GM12878 (cell line): ENCODE measurements around the gene KLRF2. TPM values are rescaled to one million over a fixed set of nuclear protein-coding genes. Genes with fewer than 3 reads are reported as not detected.

ENCODE experiments used
- ATAC-seq: fragments of 200-7000 bp; cut with Tn5 transposase; 3 replicates; pipeline ENCODE4 v1.9.1; 2020; ENCODE audit warnings: mild to moderate bottlenecking, moderate library complexity
- BruUV-seq: library from RNA; stranded (reverse); fragments of 400-500 nt; replicated peaks from 2 replicates; lab custom pipeline; 2021; lab: Mats Ljungman, UMichigan
- CTCF ChIA-PET: fragments of 300-600 bp; sonication (Branson Sonifier 250); formaldehyde crosslinking; extraction: SDS; loops from one replicate; lab custom pipeline; 2021; ENCODE audit warnings: inconsistent platforms; lab: Yijun Ruan, JAX
- POLR2A ChIA-PET: fragments of 350-600 bp; formaldehyde crosslinking; extraction: SDS; loops from one replicate; lab custom pipeline; 2021; ENCODE audit warnings: inconsistent platforms; lab: Charles Lee
- RAD21 ChIA-PET: fragments of 300-600 bp; sonication (Branson Sonifier 250); formaldehyde crosslinking; loops from one replicate; lab custom pipeline; 2023; ENCODE audit warnings: antibody characterized with exemption; ENCODE audit not compliant: unreplicated experiment; lab: Charles Lee
- SMC1A ChIA-PET: fragments of 300-600 bp; sonication (Branson Sonifier 250); formaldehyde crosslinking; loops from one replicate; lab custom pipeline; 2023; ENCODE audit not compliant: unreplicated experiment, uncharacterized antibody; lab: Charles Lee
- DNase-seq: peaks from one replicate; pipeline ENCODE4 v3.0.0-alpha.2; 2011; ENCODE audit warnings: low read depth, low spot score
- FAIRE-seq: peaks from 3 replicates; lab custom pipeline; 2011; peaks lifted over from hg19 to GRCh38; lab: Jason Lieb, UNC
- H2AFZ ChIP-seq: 2 replicates; pipeline ENCODE4 v1.6.0; 2011; ENCODE audit warnings: low read depth, low read length, control low read depth; ENCODE audit not compliant: control insufficient read depth
- H3K27ac ChIP-seq: 2 replicates; pipeline ENCODE4 v1.5.1; 2011; ENCODE audit warnings: control low read depth; ENCODE audit not compliant: control insufficient read depth, insufficient read depth
- H3K27me3 ChIP-seq, 2 experiments: replicated peaks in 1 of 2; 2 replicates each; pipeline versions ENCODE4 v1.6.0 to v1.6.1; 2011; ENCODE audit warnings: low read length in 1 of 2; ENCODE audit not compliant: control insufficient read depth in 2 of 2, insufficient read depth in 2 of 2
- H3K36me3 ChIP-seq, 2 experiments: 2 replicates each; pipeline ENCODE4 v1.5.1; 2011; ENCODE audit warnings: low read length in 1 of 2; ENCODE audit not compliant: control insufficient read depth in 2 of 2, insufficient read depth in 2 of 2
- H3K4me1 ChIP-seq: 2 replicates; pipeline ENCODE4 v1.6.1; 2011; ENCODE audit warnings: mild to moderate bottlenecking, low read length, moderate library complexity, mixed read lengths; ENCODE audit not compliant: control insufficient read depth, insufficient read depth
- H3K4me2 ChIP-seq: 2 replicates; pipeline ENCODE4 v1.6.0; 2011; ENCODE audit warnings: control low read depth; ENCODE audit not compliant: control insufficient read depth, insufficient read depth
- H3K4me3 ChIP-seq: fragments of 200-600 bp; sonication (generic); 2 replicates; pipeline ENCODE4 v1.5.1; 2016
- H3K79me2 ChIP-seq: 2 replicates; pipeline ENCODE4 v1.6.0; 2011; ENCODE audit warnings: low read length; ENCODE audit not compliant: control insufficient read depth, insufficient read depth
- H3K9ac ChIP-seq: 2 replicates; pipeline ENCODE4 v1.8.0; 2011; ENCODE audit warnings: low read length, control low read depth, mixed read lengths; ENCODE audit not compliant: control insufficient read depth, insufficient read depth
- H3K9me3 ChIP-seq: replicated peaks from 3 replicates; pipeline ENCODE4 v1.5.1; 2011; ENCODE audit warnings: mild to moderate bottlenecking, low read length; ENCODE audit not compliant: control insufficient read depth, insufficient read depth
- H4K20me1 ChIP-seq: 2 replicates; pipeline ENCODE4 v1.6.0; 2011; ENCODE audit not compliant: control insufficient read depth, insufficient read depth
- BCL11A ChIP-seq: IDR thresholded peaks from 2 replicates; pipeline ENCODE4 v1.6.1; 2011; ENCODE audit warnings: low read depth, low read length
- BHLHE40 ChIP-seq, 2 experiments: fragments of 450-650 bp in 1 of 2; IDR thresholded peaks; 2 replicates each; pipeline ENCODE4 v1.6.1; 2011 to 2017; ENCODE audit warnings: low read depth in 2 of 2, borderline replicate concordance in 1 of 2, improper control_type of control experiment in 1 of 2, low read length in 1 of 2, mild to moderate bottlenecking in 1 of 2
- CHD1 ChIP-seq: IDR thresholded peaks from 2 replicates; pipeline ENCODE4 v1.6.1; 2012; ENCODE audit warnings: low read depth, low read length, improper control_type of control experiment
- CREM ChIP-seq: IDR thresholded peaks from 2 replicates; pipeline ENCODE4 v1.6.1; 2014; ENCODE audit warnings: antibody characterized with exemption, low read depth
- ETV6 ChIP-seq, 2 experiments: fragments of 450-650 bp in 1 of 2; IDR thresholded peaks in 1 of 2; conservative IDR thresholded peaks in 1 of 2; 2 replicates each; pipeline ENCODE4 v1.6.1; 2014; ENCODE audit warnings: antibody characterized with exemption in 1 of 2, borderline replicate concordance in 1 of 2, low read depth in 1 of 2, mild to moderate bottlenecking in 1 of 2, moderate library complexity in 1 of 2
- MEF2A ChIP-seq: IDR thresholded peaks from 2 replicates; pipeline ENCODE4 v1.6.1; 2011; ENCODE audit warnings: low read depth, mild to moderate bottlenecking, low read length, moderate library complexity; ENCODE audit not compliant: insufficient read depth
- NBN ChIP-seq: fragments of 450-650 bp; IDR thresholded peaks from 2 replicates; pipeline ENCODE4 v1.6.1; 2016
- POU2F2 ChIP-seq: IDR thresholded peaks from 3 replicates; pipeline ENCODE4 v1.6.1; 2011; ENCODE audit warnings: low read depth, mild to moderate bottlenecking, low read length, borderline replicate concordance
- RUNX3 ChIP-seq: IDR thresholded peaks from 2 replicates; pipeline ENCODE4 v1.6.1; 2012; ENCODE audit warnings: low read length, inconsistent platforms
- SMAD5 ChIP-seq: IDR thresholded peaks from 2 replicates; pipeline ENCODE4 v1.6.1; 2016; ENCODE audit warnings: antibody characterized with exemption, low read depth
- WRNIP1 ChIP-seq: IDR thresholded peaks from 2 replicates; pipeline ENCODE4 v1.6.1; 2011; ENCODE audit warnings: low read depth, low read length, improper control_type of control experiment, borderline replicate concordance
- WGBS: methylation state at CpG from one replicate; pipeline ENCODE4 v1.1.6; 2016; ENCODE audit warnings: low lambda C conversion rate; ENCODE audit not compliant: insufficient replicate concordance, insufficient coverage; ENCODE audit errors: missing lambda C conversion rate; 5-methylcytosine and 5-hydroxymethylcytosine counted together
- in situ Hi-C: fragments of 300-500 bp; cut with MboI; formaldehyde crosslinking; loops from 9 replicates; pipeline ENCODE4 v1.14.3; 2018; ENCODE audit warnings: mixed read lengths
- intact Hi-C: fragments of 100-400 bp; cut with micrococcal nuclease; formaldehyde crosslinking; loops from one replicate; pipeline ENCODE4 v1.14.2; 2022; ENCODE audit not compliant: unreplicated experiment
- polyA plus RNA-seq, 11 experiments: library from polyadenylated mRNA; depleted of rRNA in 4 of 11; unstranded in 6 of 11; stranded (reverse) in 5 of 11; fragments of >200 nt; fragmentation: Nextera tagmentation in 4 of 11; fragmentation: Illumina TruSeq in 1 of 11; extraction: Ambion mirVana in 4 of 11; extraction: Trizol in 1 of 11; gene quantifications; 1 replicate in 1 of 11; 2 replicates in 10 of 11; pipeline versions ENCODE4 v1.2.1 to v1.2.3, GENCODE V29; 2011 to 2016; ENCODE audit warnings: inconsistent platforms in 2 of 11, missing spikeins in 2 of 11, low read depth in 1 of 11
- total RNA-seq, 4 experiments: library from RNA; depleted of rRNA in 3 of 4; stranded (reverse); fragments of >200 nt in 3 of 4; fragmentation: Illumina TruSeq in 1 of 4; extraction: Trizol in 1 of 4; gene quantifications; 2 replicates each; pipeline versions ENCODE4 v1.2.1 to v1.2.3, GENCODE V29; 2013 to 2021
- TF ChIP-seq, protein P1 (sequence below): fragments of 450-650 bp; formaldehyde crosslinking; IDR thresholded peaks from 2 replicates; pipeline ENCODE4 v1.5.0; 2022; ENCODE audit warnings: mild to moderate bottlenecking, missing genetic modification characterization
- TF ChIP-seq, protein P2 (sequence below): IDR thresholded peaks from 2 replicates; pipeline ENCODE4 v1.6.1; 2011; ENCODE audit warnings: low read depth, mild to moderate bottlenecking, low read length, moderate library complexity, borderline replicate concordance; ENCODE audit errors: extremely low read depth

The KLRF2 gene
- total and polyA plus RNA-seq, 10 of the 15 experiments (the other 5 are each of a cell fraction or from before 2014, with no cell fraction given): 0.15 to 2.1 (median 0.26) TPM; not detected in 6

DNA sequence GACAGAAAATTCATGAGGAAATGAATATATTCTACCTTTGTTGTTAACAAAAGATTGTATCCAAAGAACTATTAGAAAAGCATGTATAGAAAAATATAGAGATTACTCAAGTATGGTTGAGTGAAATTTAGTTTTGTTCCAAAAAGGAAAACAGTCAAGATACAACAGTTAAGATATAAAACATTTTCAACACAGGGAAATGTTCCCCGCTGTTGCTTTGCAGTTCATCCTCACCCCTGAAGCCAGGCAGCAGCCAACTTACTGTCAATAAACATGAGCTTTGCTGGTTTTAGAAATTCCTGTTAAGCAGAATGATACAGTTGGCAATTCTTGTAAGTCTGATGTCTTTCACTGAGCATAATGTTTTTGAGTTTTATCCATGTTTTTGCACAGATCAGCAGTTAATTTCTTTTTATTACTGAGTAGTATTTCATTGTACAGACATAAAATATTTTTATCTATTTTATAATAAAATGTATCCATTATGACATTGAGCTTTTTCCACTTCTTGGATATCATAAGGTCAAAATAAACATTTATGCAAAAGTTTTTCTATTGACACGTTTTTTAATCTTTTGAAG is 10.9 kb upstream of the KLRF2 start:
- ATAC-seq (no peak), DNase-seq (no peak), FAIRE-seq (no peak)
- CTCF ChIA-PET: interaction anchor here (0.7 to 1.4 kb wide), 3 partner anchors 119 to 128 kb away, joined by 3 to 4 read pairs (median 4); no protein-coding TSS in a partner anchor
- no peaks in the 10 kb centered on the region for H3K4me1 ChIP-seq
- peak overlapping the region; percentile 58; the same call in 1 of the 2 replicates for H3K4me3 ChIP-seq
- no peaks in the 10 kb centered on the region for H3K27me3 ChIP-seq
- peak overlapping the region; percentile 66; the same call in 1 of the 2 replicates for H3K9ac ChIP-seq
- POLR2A ChIA-PET: no interaction called here
- 65% methylated on average over 2 of the region's 2 CpGs for WGBS
- H3K27ac ChIP-seq: no peak overlapping the region
- no peak overlapping the region for H3K4me2 ChIP-seq
- in situ Hi-C loops (no loop called here), intact Hi-C loops (no loop called here)
- TF ChIP-seq NBN (no peak), SMAD5 (no peak), ETV6 (conservative IDR thresholded peaks at IDR 0.05 in 1 of 2, IDR thresholded peaks at IDR 0.05 in 1 of 2; ENCODE audit: borderline replicate concordance in 1 of 2, low read depth in 1 of 2) (no peak), BHLHE40 (IDR thresholded peaks at IDR 0.05; ENCODE audit: borderline replicate concordance in 1 of 2, low read depth in 2 of 2, low read length in 1 of 2) (no peak)
- no peaks in the 10 kb centered on the region for H3K9me3 ChIP-seq
- SMC1A ChIA-PET: interaction anchor here (1.1 to 1.8 kb wide), 3 partner anchors 44 to 128 kb away, joined by 3 to 6 read pairs (median 3); partner anchors contain the start of gene KLRF1
- peak overlapping the region; percentile 39 for H2AFZ ChIP-seq
- RAD21 ChIA-PET: no interaction called here
- H3K36me3 ChIP-seq: no peaks in the 10 kb centered on the region
- H3K79me2 ChIP-seq: peaks cover 10% of the 10 kb centered on the region
- BruUV-seq: no TSS peak
- H4K20me1 ChIP-seq: no peaks in the 10 kb centered on the region

DNA sequence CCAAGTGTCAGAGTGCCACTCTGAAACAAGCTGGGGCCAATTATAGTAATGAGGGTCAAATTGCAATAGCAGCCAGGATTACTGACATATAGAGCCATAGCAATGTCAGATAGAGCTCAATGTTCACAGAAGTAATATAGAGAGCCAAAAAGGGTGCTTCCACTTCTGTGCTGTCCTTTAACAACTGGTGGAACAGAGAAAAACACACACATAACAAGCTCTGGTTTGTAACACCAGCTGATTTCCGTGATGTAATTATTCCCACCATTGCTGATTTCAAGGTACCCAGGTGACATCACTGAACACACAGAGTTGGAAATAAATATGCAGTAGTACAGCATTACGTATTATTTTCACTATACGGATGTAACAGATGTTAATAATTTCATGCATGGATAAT is 9.1 kb upstream of the KLRF2 start:
- H2AFZ ChIP-seq: no peak overlapping the region
- FAIRE-seq: no peak
- no peak overlapping the region for H3K27ac ChIP-seq
- H3K4me2 ChIP-seq: no peak overlapping the region
- H4K20me1 ChIP-seq: no peaks in the 10 kb centered on the region
- SMC1A ChIA-PET: interaction anchor here (0.6 to 2.1 kb wide), 6 partner anchors 8 to 122 kb away, joined by 3 to 6 read pairs (median 4); partner anchors contain the start of gene CLEC2A
- H3K9me3 ChIP-seq: no peaks in the 10 kb centered on the region
- in situ Hi-C loops (no loop called here), intact Hi-C loops (no loop called here)
- POLR2A ChIA-PET: no interaction called here
- no peak for ATAC-seq
- no peak for DNase-seq
- no peaks in the 10 kb centered on the region for H3K27me3 ChIP-seq
- WGBS: 90% methylated on average over 3 of the region's 3 CpGs
- no TSS peak for BruUV-seq
- peaks cover 6% of the 10 kb centered on the region for H3K79me2 ChIP-seq
- H3K9ac ChIP-seq: no peak overlapping the region
- H3K36me3 ChIP-seq: no peaks in the 10 kb centered on the region
- H3K4me3 ChIP-seq: no peak overlapping the region
- CTCF ChIA-PET: interaction anchor here (0.5 to 1.1 kb wide), 3 partner anchors 24 to 245 kb away, joined by 3 to 4 read pairs (median 3); no protein-coding TSS in a partner anchor
- no peaks in the 10 kb centered on the region for H3K4me1 ChIP-seq
- RAD21 ChIA-PET: interaction anchor here (1.8 kb wide), 1 partner anchor 122 kb away, joined by 6 read pairs; no protein-coding TSS in a partner anchor
- TF ChIP-seq POU2F2 (no peak), MEF2A (no peak), CREM (peak; percentile 31; the same call in 1 of the 2 replicates), WRNIP1 (no peak), RUNX3 (no peak), BHLHE40 (IDR thresholded peaks at IDR 0.05; ENCODE audit: borderline replicate concordance in 1 of 2, low read depth in 2 of 2, low read length in 1 of 2) (no peak), CHD1 (no peak), BCL11A (no peak)
- TF ChIP-seq, protein P1, sequence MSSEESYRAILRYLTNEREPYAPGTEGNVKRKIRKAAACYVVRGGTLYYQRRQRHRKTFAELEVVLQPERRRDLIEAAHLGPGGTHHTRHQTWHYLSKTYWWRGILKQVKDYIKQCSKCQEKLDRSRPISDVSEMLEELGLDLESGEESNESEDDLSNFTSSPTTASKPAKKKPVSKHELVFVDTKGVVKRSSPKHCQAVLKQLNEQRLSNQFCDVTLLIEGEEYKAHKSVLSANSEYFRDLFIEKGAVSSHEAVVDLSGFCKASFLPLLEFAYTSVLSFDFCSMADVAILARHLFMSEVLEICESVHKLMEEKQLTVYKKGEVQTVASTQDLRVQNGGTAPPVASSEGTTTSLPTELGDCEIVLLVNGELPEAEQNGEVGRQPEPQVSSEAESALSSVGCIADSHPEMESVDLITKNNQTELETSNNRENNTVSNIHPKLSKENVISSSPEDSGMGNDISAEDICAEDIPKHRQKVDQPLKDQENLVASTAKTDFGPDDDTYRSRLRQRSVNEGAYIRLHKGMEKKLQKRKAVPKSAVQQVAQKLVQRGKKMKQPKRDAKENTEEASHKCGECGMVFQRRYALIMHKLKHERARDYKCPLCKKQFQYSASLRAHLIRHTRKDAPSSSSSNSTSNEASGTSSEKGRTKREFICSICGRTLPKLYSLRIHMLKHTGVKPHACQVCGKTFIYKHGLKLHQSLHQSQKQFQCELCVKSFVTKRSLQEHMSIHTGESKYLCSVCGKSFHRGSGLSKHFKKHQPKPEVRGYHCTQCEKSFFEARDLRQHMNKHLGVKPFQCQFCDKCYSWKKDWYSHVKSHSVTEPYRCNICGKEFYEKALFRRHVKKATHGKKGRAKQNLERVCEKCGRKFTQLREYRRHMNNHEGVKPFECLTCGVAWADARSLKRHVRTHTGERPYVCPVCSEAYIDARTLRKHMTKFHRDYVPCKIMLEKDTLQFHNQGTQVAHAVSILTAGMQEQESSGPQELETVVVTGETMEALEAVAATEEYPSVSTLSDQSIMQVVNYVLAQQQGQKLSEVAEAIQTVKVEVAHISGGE (CRISPR knock-in tag): no peak
- TF ChIP-seq, protein P2, sequence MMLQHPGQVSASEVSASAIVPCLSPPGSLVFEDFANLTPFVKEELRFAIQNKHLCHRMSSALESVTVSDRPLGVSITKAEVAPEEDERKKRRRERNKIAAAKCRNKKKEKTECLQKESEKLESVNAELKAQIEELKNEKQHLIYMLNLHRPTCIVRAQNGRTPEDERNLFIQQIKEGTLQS: no peak
